Gastrocnemius medialis (tissue), 4 donors: ENCODE data around the gene RAB5A.

Experiments used
- POLR2A ChIP-seq, 2 donors: fragments of 450-650 bp; IDR thresholded peaks; one replicate each; pipeline ENCODE4 v1.6.1; 2017; ENCODE audit warnings: antibody characterized with exemption in 2 of 2, mild to moderate bottlenecking in 2 of 2, moderate library complexity in 2 of 2
- TF ChIP-seq, protein P1 (sequence below), 5 experiments: fragments of 450-650 bp in 3 of 5; fragments of 200-600 bp in 2 of 5; sonication (generic) in 2 of 5; IDR thresholded peaks in 4 of 5; conservative IDR thresholded peaks in 1 of 5; 1 replicate in 4 of 5; 2 replicates in 1 of 5; pipeline ENCODE4 v1.5.1; 2016 to 2019; ENCODE audit warnings: antibody characterized with exemption in 5 of 5, mild to moderate bottlenecking in 3 of 5, moderate library complexity in 3 of 5

DNA sequence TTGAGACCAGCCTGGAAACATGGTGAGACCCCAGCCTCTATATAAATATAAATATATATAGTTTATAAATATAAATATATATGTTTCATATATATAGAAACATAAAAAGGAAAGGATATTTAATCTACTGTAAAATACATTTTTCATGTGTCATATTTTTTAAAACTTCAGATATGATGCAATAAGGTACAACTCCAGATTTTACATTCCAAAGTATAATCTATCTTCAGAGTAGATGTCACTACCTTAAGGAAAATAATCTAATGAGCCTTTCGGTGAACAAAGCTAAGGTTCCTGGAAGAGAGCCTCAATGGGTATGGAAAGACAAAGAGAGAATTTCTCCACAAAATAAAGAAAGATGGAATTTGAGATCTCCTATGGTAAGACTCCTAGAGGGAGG, 29.7 kb upstream of the RAB5A start:
- TF ChIP-seq, protein P1, sequence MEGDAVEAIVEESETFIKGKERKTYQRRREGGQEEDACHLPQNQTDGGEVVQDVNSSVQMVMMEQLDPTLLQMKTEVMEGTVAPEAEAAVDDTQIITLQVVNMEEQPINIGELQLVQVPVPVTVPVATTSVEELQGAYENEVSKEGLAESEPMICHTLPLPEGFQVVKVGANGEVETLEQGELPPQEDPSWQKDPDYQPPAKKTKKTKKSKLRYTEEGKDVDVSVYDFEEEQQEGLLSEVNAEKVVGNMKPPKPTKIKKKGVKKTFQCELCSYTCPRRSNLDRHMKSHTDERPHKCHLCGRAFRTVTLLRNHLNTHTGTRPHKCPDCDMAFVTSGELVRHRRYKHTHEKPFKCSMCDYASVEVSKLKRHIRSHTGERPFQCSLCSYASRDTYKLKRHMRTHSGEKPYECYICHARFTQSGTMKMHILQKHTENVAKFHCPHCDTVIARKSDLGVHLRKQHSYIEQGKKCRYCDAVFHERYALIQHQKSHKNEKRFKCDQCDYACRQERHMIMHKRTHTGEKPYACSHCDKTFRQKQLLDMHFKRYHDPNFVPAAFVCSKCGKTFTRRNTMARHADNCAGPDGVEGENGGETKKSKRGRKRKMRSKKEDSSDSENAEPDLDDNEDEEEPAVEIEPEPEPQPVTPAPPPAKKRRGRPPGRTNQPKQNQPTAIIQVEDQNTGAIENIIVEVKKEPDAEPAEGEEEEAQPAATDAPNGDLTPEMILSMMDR (IDR thresholded peaks at IDR 0.05 in 4 of 5, conservative IDR thresholded peaks at IDR 0.05 in 1 of 5): no peak
- no peak for TF ChIP-seq POLR2A (IDR thresholded peaks at IDR 0.05)
